AG10803 (cell line): Measurements from ENCODE around the gene TNFRSF1B.
"Not testable (repeated sequence)": the region's sequence is repeated elsewhere in the genome, so short reads cannot be mapped to it uniquely, and the experiment has no call there.

Source experiments
- DNase-seq: peaks from one replicate; pipeline ENCODE4 v3.0.0; 2010; ENCODE audit warnings: low read depth
- H3K4me3 ChIP-seq: 2 replicates; pipeline ENCODE4 v1.5.1; 2011; ENCODE audit warnings: mild to moderate bottlenecking, low read length, control low read depth
- TF ChIP-seq, protein P1 (sequence below): conservative IDR thresholded peaks from 2 replicates; pipeline ENCODE4 v1.5.1; 2011; ENCODE audit warnings: mild to moderate bottlenecking, low read length, control low read depth, inconsistent platforms

Gene TNFRSF1B

GRCh38 chr1:12215118-12215961, 48.5 kb downstream of the TNFRSF1B start:
- TF ChIP-seq, protein P1, sequence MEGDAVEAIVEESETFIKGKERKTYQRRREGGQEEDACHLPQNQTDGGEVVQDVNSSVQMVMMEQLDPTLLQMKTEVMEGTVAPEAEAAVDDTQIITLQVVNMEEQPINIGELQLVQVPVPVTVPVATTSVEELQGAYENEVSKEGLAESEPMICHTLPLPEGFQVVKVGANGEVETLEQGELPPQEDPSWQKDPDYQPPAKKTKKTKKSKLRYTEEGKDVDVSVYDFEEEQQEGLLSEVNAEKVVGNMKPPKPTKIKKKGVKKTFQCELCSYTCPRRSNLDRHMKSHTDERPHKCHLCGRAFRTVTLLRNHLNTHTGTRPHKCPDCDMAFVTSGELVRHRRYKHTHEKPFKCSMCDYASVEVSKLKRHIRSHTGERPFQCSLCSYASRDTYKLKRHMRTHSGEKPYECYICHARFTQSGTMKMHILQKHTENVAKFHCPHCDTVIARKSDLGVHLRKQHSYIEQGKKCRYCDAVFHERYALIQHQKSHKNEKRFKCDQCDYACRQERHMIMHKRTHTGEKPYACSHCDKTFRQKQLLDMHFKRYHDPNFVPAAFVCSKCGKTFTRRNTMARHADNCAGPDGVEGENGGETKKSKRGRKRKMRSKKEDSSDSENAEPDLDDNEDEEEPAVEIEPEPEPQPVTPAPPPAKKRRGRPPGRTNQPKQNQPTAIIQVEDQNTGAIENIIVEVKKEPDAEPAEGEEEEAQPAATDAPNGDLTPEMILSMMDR, result no peak
- no peak overlapping the region for H3K4me3 ChIP-seq

DNA sequence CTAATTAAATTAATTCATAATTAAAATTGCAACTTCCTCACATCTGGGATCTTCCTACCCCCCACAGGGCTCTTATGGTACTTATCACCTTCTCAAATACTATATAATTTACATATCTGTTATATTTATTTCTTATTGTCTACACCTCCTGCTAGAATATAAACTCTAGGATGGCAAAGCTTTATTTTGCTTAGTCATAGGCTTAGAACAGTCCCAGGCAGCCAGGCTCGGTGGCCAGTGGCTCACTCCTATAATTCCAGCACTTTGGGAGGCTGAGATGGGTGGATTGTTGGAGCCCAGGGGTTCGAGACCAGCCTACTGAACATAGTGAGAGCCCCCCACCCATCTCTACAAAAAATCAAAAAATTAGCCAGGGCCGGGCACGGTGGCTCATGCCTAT, 53.0 kb downstream of the TNFRSF1B start:
- no peak for DNase-seq
- H3K4me3 ChIP-seq, result no peak overlapping the region
- TF ChIP-seq, protein P1, result no peak

More at GRCh38 chr1:12215118-12215961, 48.5 kb downstream of the TNFRSF1B start:
- DNase-seq, result no peak

- TF ChIP-seq, protein P1, result no peak
- H3K4me3 ChIP-seq, result no peak overlapping the region
- no peak for DNase-seq
These were observed 54.1 kb downstream of the TNFRSF1B start for GRCh38 chr1:12220890-12221289.

DNA sequence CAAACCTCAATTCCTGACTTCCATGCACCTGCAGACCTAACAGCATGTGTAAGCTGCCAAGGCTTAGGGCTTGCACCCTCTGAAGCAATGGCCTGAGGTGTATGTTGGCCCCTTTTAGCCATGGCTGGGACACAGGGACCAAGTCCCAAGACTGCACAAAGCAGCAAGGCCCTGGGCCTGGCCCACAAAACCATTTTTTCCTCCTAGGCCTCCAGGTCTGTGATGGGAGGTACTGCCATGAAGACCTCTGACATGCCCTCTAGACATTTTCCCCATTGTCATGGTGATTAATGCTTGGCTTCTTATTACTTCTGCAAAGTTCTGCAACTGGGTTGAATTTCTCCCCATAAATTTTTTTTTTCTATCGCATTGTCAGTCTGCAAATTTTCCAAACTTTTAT, 55.9 kb downstream of the TNFRSF1B start:
- not testable (repeated sequence) for H3K4me3 ChIP-seq, DNase-seq

DNA sequence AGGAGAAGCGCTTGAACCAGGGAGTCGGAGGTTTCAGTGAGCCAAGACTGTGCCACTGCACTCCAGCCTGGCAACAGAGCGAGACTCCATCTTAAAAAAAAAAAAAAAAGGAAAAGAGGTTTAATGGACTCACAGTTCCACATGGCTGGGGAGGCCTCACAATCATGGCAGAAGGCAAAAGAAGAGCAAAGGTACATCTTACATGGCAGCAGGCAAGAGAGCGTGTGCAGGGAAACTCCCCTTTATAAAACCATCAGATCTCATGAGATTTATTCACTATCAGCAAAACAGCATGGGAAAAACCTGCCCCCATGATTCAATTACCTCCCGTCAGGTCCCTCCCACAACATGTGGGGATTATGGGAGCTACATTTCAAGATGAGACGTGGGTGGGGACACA, 57.3 kb downstream of the TNFRSF1B start:
- not testable (repeated sequence) for H3K4me3 ChIP-seq, DNase-seq

GRCh38 chr1:12228979-12229378, 62.2 kb downstream of the TNFRSF1B start:
- no peak overlapping the region for H3K4me3 ChIP-seq
- DNase-seq, result no peak
- TF ChIP-seq, protein P1, result no peak

DNA sequence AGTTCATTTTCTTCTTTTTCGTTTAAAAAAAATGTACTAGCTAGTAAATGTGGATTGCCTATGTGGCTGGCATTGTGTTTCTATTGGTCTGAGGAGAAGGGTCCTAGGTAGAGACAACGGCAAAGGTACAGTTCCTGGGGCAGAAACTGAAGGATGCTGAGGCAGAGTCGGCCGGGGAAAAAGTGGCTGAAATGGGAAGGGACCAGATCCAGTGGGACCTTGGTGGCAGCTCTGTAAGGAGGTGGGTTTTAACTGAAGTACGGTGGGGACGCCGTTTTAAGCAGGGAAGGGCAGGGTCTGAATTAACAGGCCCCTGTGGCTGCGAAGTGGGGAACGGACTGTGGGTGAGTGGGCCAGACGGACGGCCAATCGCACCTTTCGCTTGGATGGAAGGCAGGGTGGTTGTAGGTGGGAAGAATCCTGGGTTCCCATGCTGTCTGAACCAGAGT, 62.6 kb downstream of the TNFRSF1B start:
- H3K4me3 ChIP-seq, result peak overlapping the region; percentile 27; the same call in 1 of the 2 replicates
- TF ChIP-seq, protein P1, result no peak
- DNase-seq, result no peak

GRCh38 chr1:12229835-12230548, 63.2 kb downstream of the TNFRSF1B start, which contains the start of gene VPS13D:
TSS of gene VPS13D (plus strand) at chr1:12230030. CDS start at chr1:12234267, 4,237 bp downstream.
- TF ChIP-seq, protein P1, result peak; percentile 69
- peak; percentile 76 for DNase-seq

More at GRCh38 chr1:12229835-12230548, 63.2 kb downstream of the TNFRSF1B start, which contains the start of gene VPS13D:
- peak within 1 kb of the TSS; percentile 87 for H3K4me3 ChIP-seq
